ENCODE results near the gene CNDP2. TPM values are rescaled to one million over a fixed set of nuclear protein-coding genes. Genes with fewer than 3 reads are reported as not detected.

Gene CNDP2
- total RNA-seq, 1 experiment from 2014 or later: 57.6 TPM

DNA sequence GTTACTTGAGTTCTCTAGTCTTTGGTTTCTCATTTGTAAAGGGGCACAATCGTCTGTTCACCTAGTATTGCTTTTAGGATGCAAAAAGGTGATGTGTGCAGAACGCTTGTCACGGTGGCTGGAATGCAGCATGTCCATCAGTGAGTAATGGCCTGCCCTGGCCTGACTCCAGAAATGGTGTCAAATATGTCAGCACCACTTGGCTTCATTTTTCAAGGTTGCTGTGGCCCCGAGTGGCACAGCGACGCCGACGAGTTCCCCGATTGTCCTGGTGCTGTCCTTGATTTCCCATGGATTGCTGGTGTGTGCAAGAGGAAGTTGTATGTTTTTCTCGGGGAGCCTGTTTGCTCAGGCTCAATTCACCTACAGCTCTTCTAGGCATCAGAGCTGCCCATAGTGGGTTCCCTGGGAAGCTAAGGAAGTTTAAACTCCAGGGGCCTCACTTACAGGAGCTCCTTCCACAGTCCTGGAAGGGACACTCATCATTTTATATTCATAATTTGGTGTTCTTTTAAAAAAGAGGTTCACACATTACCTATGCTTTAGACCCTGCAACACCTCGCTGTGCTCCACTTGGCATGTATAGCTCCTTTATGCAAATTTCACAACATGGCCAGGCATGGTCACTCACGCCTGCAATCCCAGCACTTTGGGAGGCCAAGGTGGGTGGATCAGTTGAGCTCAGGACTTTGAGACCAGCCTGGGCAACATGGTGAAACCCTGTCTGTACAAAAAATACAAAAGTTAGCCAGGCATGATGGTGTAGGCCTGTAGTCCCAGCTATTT is 75.9 kb downstream of the CNDP2 start:
- no peak for ATAC-seq
- ChIA-PET POLR2A (ENCODE audit: unreplicated experiment) (no interaction called here), CTCF (no interaction called here)
- intact Hi-C loops (cut with micrococcal nuclease): no loop called here
- no peak overlapping the region for H3K4me3 ChIP-seq (ENCODE audit: low read length)
- no peak overlapping the region for H2AFZ ChIP-seq (ENCODE audit: low read length)
- H3K9ac ChIP-seq (ENCODE audit: low read length): no peak overlapping the region
- no peaks in the 10 kb centered on the region for H3K79me2 ChIP-seq (ENCODE audit: low read length)
- H3K4me2 ChIP-seq (ENCODE audit: low read length): no peak overlapping the region
- no peaks in the 10 kb centered on the region for H3K9me3 ChIP-seq (ENCODE audit: low read length)
- no peaks in the 10 kb centered on the region for H3K4me1 ChIP-seq (ENCODE audit: insufficient read depth, low read length)
- H3K27ac ChIP-seq (ENCODE audit: low read length): no peak overlapping the region
- no peaks in the 10 kb centered on the region for H3F3A ChIP-seq (ENCODE audit: low read length, unreplicated experiment)
- peaks cover 64% of the 10 kb centered on the region for H3K27me3 ChIP-seq (ENCODE audit: low read length)
- no peaks in the 10 kb centered on the region for H4K20me1 ChIP-seq (ENCODE audit: low read length)
- BruUV-seq (replicated peaks): no TSS peak
- no peaks in the 10 kb centered on the region for H3K9me2 ChIP-seq (replicated peaks; ENCODE audit: low read length)
- no peak for TF ChIP-seq EZH2 (IDR thresholded peaks at IDR 0.05; ENCODE audit: low read length, unreplicated experiment)
- TF ChIP-seq EZH2phosphoT487 (IDR thresholded peaks at IDR 0.05; ENCODE audit: borderline replicate concordance, low read length): no peak
- TF ChIP-seq, protein P1, sequence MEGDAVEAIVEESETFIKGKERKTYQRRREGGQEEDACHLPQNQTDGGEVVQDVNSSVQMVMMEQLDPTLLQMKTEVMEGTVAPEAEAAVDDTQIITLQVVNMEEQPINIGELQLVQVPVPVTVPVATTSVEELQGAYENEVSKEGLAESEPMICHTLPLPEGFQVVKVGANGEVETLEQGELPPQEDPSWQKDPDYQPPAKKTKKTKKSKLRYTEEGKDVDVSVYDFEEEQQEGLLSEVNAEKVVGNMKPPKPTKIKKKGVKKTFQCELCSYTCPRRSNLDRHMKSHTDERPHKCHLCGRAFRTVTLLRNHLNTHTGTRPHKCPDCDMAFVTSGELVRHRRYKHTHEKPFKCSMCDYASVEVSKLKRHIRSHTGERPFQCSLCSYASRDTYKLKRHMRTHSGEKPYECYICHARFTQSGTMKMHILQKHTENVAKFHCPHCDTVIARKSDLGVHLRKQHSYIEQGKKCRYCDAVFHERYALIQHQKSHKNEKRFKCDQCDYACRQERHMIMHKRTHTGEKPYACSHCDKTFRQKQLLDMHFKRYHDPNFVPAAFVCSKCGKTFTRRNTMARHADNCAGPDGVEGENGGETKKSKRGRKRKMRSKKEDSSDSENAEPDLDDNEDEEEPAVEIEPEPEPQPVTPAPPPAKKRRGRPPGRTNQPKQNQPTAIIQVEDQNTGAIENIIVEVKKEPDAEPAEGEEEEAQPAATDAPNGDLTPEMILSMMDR (conservative IDR thresholded peaks at IDR 0.05; ENCODE audit: low read depth, low read length): no peak
- DNase-seq: no peak
- no peaks in the 10 kb centered on the region for H3K36me3 ChIP-seq (ENCODE audit: low read depth, low read length)

DNA sequence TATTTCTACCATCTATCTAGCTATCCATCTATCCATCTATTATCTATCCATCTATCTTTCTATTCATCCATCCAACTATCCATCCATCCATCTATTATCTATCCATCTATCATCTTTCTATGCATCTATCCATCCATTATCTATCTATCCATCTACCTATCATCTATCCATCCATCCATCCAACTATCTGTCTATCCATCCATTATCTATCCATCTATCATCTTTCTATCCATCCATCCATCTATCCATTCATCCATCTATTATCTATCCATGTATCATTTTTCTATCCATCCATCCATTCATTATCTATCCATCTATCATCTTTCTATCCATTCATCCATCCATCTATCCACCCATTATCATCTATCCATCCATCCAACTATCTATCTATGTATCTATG is 76.9 kb downstream of the CNDP2 start:
- no peaks in the 10 kb centered on the region for H3K79me2 ChIP-seq (ENCODE audit: low read length)
- no peaks in the 10 kb centered on the region for H3K36me3 ChIP-seq (ENCODE audit: low read depth, low read length)
- ATAC-seq (no peak), DNase-seq (no peak)
- H3K9me3 ChIP-seq (ENCODE audit: low read length): no peaks in the 10 kb centered on the region
- ChIA-PET POLR2A (ENCODE audit: unreplicated experiment) (no interaction called here), CTCF (no interaction called here)
- no peak overlapping the region for H3K4me2 ChIP-seq (ENCODE audit: low read length)
- TF ChIP-seq, protein P1 (conservative IDR thresholded peaks at IDR 0.05; ENCODE audit: low read depth, low read length): no peak
- TF ChIP-seq EZH2 (IDR thresholded peaks at IDR 0.05; ENCODE audit: low read length, unreplicated experiment) (no peak), EZH2phosphoT487 (IDR thresholded peaks at IDR 0.05; ENCODE audit: borderline replicate concordance, low read length) (no peak)
- no peaks in the 10 kb centered on the region for H3K4me1 ChIP-seq (ENCODE audit: insufficient read depth, low read length)
- no peak overlapping the region for H3K9ac ChIP-seq (ENCODE audit: low read length)
- H2AFZ ChIP-seq (ENCODE audit: low read length): no peak overlapping the region
- H4K20me1 ChIP-seq (ENCODE audit: low read length): no peaks in the 10 kb centered on the region
- no TSS peak for BruUV-seq (replicated peaks)
- no peaks in the 10 kb centered on the region for H3F3A ChIP-seq (ENCODE audit: low read length, unreplicated experiment)
- no peak overlapping the region for H3K4me3 ChIP-seq (ENCODE audit: low read length)
- H3K27me3 ChIP-seq (ENCODE audit: low read length): peaks cover 73% of the 10 kb centered on the region
- H3K9me2 ChIP-seq (replicated peaks; ENCODE audit: low read length): no peaks in the 10 kb centered on the region
- no peak overlapping the region for H3K27ac ChIP-seq (ENCODE audit: low read length)
- intact Hi-C loops (cut with micrococcal nuclease): no loop called here

Other genes starting within 250 kb of the CNDP2 start
- 98.0 and 130 TPM in 2 replicates for gene CYB5A, start 204.4 kb upstream of the CNDP2 start, total RNA-seq (2014; rRNA removed)
- not detected in 2 replicates for gene C18orf63, start 180.5 kb upstream of the CNDP2 start, total RNA-seq (2014; rRNA removed)
- not detected in 2 replicates for gene DIPK1C, start 39.1 kb upstream of the CNDP2 start, total RNA-seq (2014; rRNA removed)
- not detected in 2 replicates for gene CNDP1, start 38.1 kb downstream of the CNDP2 start, total RNA-seq (2014; rRNA removed)
- gene ZNF407, start 101.5 kb downstream of the CNDP2 start, total RNA-seq (2014; rRNA removed): 8.5 and 9.3 TPM in 2 replicates